Measurements from ENCODE around the gene FOXK1. TPM values are rescaled to one million over a fixed set of nuclear protein-coding genes. Genes with fewer than 3 reads are reported as not detected.

FOXK1 gene
- total RNA-seq, 1 donor from 2014 or later = 30.4 TPM

GRCh38 chr7:4748231-4748681, 66.2 kb downstream of the FOXK1 start:
- no peak for TF ChIP-seq CTCF (conservative IDR thresholded peaks at IDR 0.05; ENCODE audit: low read depth, low read length)
- DNase-seq (ENCODE audit: low read depth) = peak; percentile 25
- H3K4me3 ChIP-seq (ENCODE audit: low read depth, low read length) = peak overlapping the region; percentile 23

DNA sequence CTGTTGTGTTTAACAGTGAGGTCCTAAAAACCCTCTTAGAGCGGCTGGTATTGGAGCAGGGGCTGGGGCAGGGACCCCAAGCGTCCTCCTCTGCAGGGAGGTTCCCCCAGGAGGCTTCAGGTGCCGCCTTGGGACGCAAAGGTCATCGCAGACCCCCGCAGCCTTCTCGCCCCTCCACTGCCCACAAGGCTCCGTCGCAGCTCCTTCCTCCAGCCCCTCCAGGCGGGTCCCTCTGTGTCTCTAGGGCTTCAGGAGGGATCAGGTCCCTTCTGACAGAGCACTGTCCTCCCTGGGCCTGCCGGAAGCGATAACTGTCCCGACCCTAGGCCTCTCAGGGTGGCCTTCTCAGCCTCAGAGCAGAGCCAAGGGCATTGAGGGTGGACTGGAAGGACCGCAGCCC, 67.3 kb downstream of the FOXK1 start:
- H3K4me3 ChIP-seq (ENCODE audit: low read depth, low read length) = no peak overlapping the region
- no peak for DNase-seq (ENCODE audit: low read depth)
- TF ChIP-seq CTCF (conservative IDR thresholded peaks at IDR 0.05; ENCODE audit: low read depth, low read length) = no peak

GRCh38 chr7:4749798-4750197, 67.7 kb downstream of the FOXK1 start:
- no peak for DNase-seq (ENCODE audit: low read depth)
- H3K4me3 ChIP-seq (ENCODE audit: low read depth, low read length) = no peak overlapping the region
- TF ChIP-seq CTCF (conservative IDR thresholded peaks at IDR 0.05; ENCODE audit: low read depth, low read length) = no peak

DNA sequence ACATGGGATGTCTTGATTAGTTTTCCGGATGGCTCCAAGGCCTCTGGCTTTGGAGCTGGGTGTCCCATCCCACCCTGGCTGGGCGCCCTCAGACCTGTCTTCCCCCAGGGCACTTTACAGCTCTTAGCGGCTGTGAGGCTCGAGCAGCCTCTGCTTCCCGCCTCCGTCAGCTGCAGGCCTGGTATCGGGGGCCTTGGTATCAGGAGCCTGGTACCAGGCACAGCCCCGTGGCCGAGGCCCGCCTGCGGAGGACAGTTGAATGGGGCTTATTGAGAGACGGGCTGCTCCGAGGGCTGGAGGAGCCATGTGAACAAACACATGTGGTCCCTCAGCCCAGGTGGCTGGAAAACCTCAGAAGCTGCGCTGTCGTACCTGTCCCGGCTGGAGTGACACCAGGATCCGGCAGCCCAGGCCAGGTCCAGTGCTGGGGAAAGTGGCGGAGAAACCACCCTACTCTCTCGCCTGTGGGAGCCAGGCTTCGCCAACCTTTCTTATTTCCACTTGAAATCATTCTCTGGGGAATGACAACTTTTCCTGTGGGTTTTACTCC, 69.4 kb downstream of the FOXK1 start:
- H3K4me3 ChIP-seq (ENCODE audit: low read depth, low read length) = no peak overlapping the region
- no peak for DNase-seq (ENCODE audit: low read depth)
- TF ChIP-seq CTCF (conservative IDR thresholded peaks at IDR 0.05; ENCODE audit: low read depth, low read length) = no peak

- peak; percentile 95 for TF ChIP-seq CTCF (conservative IDR thresholded peaks at IDR 0.05; ENCODE audit: low read depth, low read length)
- DNase-seq (ENCODE audit: low read depth) = no peak
- H3K4me3 ChIP-seq (ENCODE audit: low read depth, low read length) = no peak overlapping the region
These were observed 71.7 kb downstream of the FOXK1 start for GRCh38 chr7:4753598-4754432.

GRCh38 chr7:4754433-4755010, 72.4 kb downstream of the FOXK1 start:
- TF ChIP-seq CTCF (conservative IDR thresholded peaks at IDR 0.05; ENCODE audit: low read depth, low read length) = no peak
- no peak for DNase-seq (ENCODE audit: low read depth)
- H3K4me3 ChIP-seq (ENCODE audit: low read depth, low read length) = no peak overlapping the region

Measured in epithelial cell of proximal tubule (primary cell).